HG03108 (cell line): ENCODE measurements around the gene OPTN.
"Not testable (repeated sequence)": the region's sequence is repeated elsewhere in the genome, so short reads cannot be mapped to it uniquely, and the experiment has no call there.

Source experiments
- ATAC-seq: cut with Tn5 transposase; IDR thresholded peaks from one replicate; pipeline ENCODE4 v1.9.1; 2021; ENCODE audit warnings: moderate library complexity; ENCODE audit not compliant: unreplicated experiment

OPTN gene

GRCh38 chr10:13089345-13089744, 10.6 kb upstream of the OPTN start:
- no peak for ATAC-seq

DNA sequence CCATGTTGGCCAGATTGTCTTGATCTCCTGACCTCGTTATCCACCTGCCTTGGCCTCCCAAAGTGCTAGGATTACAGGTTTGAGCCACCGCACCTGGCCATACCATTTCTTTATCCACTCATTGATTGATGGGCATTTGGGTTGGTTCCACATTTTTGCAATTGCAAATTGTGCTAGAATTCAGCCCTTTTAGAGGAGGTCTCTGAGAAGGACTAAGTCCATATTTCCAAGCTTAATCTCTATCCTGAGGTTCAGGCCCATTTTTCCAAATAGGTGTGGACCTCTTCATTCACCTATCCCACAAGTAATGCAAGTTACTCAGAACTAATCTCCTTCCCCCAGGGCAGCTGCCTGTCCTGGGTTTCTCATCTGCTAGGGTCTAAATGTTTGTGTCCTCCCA, 9.7 kb upstream of the OPTN start:
- no peak for ATAC-seq

GRCh38 chr10:13091801-13092200, 8.2 kb upstream of the OPTN start:
- ATAC-seq = no peak

DNA sequence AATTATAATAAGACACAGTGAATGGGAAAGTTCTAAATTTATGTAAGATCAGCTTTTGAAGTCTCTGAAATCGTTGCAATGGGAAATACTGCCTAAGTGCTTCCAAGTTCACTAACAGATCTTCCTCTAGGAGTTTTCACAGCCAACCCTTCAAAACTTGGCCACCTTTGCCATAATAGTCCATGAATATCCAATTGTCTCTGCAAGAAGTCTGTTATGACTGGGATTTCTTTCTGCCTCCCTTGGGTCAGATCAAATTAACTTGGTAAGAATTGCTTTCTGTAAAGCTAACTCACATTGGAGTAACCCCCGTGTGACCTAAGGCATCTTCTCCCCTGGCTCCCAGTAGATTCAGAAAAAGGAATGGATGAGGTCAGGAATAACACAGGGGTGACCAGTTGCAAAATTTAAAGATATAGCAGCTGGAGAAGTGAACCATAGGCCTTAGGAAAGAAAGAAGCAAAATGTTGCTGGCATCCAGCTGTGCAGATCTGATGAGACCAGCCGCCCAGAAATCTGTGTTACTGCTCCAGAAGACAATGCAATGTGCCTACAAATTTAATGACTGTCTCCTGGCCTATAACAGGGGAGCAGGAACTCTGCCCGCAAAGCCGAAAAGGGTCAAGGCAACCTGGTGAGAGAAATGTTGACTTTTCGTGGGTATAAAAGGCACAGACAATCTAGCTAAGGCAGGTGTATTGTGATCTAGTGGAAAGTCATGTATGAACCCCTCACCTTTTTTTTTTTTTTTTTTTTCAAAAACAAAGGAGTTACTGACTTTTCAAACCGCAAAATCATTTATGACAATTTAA, 7.5 kb upstream of the OPTN start:
- ATAC-seq = no peak

DNA sequence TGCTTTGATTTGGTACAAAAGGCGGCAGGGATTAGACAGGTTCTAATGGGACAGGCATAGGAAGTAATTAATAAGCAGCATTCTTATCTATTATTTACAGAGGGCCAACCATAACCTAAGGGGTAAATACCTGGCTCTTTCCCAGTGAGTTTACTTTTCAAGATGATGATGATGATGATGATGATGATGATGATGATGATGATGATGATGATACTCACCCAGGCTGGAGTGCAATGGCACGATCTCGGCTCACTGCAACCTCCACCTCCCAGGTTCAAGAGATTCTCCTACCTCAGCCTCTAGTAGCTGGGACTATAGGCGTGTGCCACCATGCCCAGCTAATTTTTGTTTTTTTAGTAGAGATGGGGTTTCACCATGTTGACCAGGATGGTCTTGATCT, 5.9 kb upstream of the OPTN start:
- not testable (repeated sequence) for ATAC-seq

- no peak for ATAC-seq
Observed at GRCh38 chr10:13095094-13095493, 4.9 kb upstream of the OPTN start.

DNA sequence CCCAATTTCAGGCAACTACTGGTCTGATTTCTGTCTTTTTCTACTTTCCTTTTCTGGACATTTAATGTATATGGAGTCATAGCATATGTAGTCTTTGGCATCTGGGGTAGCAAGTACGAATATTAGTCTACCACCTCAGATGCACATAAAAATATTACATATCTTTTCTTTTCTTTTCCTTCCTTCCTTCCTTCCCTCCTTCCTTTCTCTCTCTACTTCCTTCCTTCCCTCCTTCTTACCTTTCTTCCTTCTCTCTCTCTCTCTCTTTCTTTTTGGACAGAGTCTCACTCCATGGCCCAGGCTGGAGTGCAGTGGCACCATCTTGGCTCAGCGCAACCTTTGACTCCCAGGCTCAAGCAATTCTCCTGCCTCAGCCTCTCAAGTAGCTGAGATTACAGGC, 4.0 kb upstream of the OPTN start:
- ATAC-seq = no peak

- ATAC-seq = peak; percentile 17
Observed at GRCh38 chr10:13099144-13099665, 758 bp upstream of the OPTN start.

GRCh38 chr10:13100349-13101294, 659 bp downstream of the OPTN start:
- peak; percentile 20 for ATAC-seq

DNA sequence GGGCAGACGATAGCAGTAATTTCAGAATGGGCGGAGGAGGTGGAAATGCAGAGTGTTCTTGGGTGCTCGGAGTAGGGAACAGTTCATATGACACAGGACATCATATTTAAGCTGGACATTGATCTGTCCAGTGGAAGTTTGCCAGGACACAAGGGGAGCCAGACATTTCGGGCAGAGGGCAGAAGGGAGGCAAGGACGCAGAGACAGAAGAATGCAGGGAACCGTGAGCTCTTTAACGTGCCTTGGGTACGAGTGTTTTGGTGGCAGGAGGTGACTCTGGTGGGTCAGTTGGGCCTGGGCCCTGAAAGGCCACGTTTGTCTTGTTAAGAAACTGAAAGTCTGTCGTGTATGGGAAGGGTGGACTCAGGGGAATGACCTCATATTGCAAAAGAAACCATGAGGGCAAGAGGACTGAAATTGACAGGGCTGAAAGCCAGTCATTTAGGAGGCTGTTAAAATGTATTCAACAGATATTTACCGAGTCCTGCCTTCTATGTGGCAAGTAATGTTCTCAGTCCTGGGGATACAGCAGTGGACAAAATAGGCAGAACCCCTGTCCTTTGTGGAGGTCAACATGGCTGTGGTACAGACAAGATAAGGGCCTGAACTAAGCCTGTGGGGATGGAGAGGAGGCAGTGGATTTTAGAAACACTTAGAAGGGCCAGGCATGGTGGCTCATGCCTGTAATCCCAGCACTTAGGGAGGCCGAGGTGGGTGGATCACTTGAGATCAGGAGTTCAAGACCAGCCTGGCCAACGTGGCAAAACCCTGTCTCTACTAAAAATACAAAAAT, 2.2 kb downstream of the OPTN start:
- no peak for ATAC-seq

GRCh38 chr10:13103554-13103953, 3.6 kb downstream of the OPTN start:
- ATAC-seq = no peak

DNA sequence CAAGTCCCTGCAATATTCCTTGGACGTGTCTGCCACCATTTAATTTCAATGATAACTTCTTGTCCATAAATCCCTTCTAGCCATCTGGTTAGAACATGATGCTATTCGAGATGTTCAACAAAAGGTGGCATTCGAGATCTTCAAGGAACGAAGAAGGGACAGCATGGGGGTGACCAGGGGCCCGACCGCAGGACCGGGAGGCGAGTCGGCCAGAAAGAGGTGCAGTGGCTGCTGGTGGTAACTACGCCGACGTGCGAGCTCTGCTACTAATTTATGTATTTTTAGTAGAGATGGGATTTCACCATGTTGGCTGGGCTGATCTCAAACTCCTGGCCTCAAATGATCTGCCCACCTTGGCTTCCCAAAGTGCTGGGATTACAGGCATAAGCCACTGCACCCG, 4.7 kb downstream of the OPTN start:
- ATAC-seq = no peak

DNA sequence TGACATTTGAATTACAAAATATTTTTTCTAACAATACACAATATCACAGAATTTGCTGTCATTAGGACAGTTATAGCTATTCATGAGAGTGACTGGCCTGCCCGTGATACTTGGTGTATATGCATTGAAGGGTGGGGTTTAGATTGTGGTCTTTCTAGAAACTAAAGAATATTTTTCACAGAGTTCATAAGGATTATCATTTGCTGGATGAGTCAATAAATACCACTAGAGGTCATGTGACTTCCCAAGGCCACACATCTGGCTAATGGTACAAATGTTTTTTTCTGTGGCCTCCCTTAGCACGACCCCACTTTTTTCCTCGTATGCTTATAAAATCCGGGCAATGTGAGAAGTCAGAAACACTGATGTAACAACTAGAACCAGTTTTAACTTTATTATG, 5.2 kb downstream of the OPTN start:
- no peak for ATAC-seq

- ATAC-seq = no peak
Observed at GRCh38 chr10:13106387-13107045, 6.6 kb downstream of the OPTN start.

- no peak for ATAC-seq
Observed at GRCh38 chr10:13110908-13111307, 10.9 kb downstream of the OPTN start.

DNA sequence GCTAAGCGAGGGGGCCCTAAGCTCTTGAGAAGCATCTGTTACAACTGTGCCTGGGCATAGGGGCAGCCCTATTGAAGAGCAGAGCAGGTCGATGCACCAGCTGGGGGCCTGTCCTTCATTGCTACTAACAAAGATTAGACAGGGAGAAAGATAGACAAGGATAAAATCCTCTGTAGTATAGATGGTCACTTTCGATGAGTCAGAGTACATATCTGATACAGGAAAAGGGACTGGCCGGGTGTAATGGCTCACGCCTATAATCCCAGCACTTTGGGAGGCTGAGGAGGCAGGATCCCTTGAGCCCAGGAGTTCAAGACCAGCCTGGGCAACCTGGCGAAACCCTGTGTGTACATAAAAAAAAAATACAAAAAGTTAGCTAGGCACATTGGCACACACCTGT, 13.6 kb downstream of the OPTN start:
- ATAC-seq = no peak

- no peak for ATAC-seq
Observed at GRCh38 chr10:13115832-13116803, 16.2 kb downstream of the OPTN start.

DNA sequence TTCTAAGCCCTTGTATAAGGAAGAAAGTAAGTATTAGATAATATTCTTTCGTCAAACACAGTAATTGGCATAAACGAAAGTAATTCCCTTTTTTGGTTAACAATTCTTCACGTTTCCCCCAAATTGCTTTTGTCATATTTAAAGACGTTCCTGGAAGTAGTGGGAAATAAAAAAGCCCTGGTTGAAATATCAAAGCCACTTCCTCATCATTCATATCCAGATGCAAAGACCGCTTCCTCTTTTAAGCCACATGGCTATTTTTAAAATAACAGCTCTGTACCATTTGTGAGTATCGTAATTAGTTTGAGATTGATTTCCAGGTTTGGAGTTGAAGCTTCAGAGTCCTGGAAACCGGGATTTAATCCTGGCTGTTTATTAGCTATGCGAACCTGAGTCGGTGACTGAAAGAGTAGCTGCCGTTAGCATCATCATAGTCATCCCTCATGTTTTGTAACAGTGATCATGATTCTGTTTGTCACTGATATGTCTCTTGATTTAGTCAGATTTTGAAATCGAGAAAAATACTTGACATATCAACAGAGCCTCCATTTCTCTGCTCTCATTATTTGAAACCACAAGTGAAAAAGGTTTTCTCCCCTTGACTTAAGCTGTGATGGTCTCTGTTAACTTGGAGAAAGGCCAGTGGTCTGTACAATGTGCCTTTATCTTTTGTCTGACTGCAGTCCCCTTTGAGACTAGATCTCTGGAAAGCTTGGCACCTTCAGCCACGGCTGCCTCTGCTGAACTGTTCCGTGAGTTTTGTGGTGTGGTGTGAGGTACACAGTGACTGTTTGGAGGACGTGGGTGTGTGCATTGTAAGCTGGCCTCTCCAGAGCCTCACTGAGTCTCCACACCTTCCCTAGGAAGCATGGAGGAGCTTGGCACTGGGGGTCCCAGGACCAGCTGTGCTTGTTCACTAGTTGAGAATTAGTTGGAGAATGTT, 18.1 kb downstream of the OPTN start:
- no peak for ATAC-seq
